T-helper 17 cell (primary cell): ENCODE data around the gene PAIP2B. TPM values are rescaled to one million over a fixed set of nuclear protein-coding genes. Genes with fewer than 3 reads are reported as not detected.

Experiments used
- ATAC-seq: fragments of 150-1000 bp; cut with Tn5 transposase; 2 replicates; pipeline ENCODE4 v1.10.0; 2021; ENCODE audit warnings: mild to moderate bottlenecking, moderate library complexity
- DNase-seq, 3 donors: peaks; one replicate each; pipeline versions ENCODE4 v3.0.0 to v3.0.0-alpha.2; 2020 to 2021
- H3K9me3 ChIP-seq: one replicate; pipeline ENCODE4 v1.7.0; 2013; ENCODE audit warnings: low read length, mild to moderate bottlenecking; ENCODE audit not compliant: control insufficient read depth, poor library complexity, severe bottlenecking
- H3K27ac Mint-ChIP-seq: one replicate; pipeline ENCODE4 v1.8.0; 2022; ENCODE audit warnings: mild to moderate bottlenecking, moderate library complexity, mixed read lengths
- H3K27me3 Mint-ChIP-seq: one replicate; pipeline ENCODE4 v1.8.0; 2022; ENCODE audit warnings: mixed read lengths
- H3K36me3 Mint-ChIP-seq: one replicate; pipeline ENCODE4 v1.8.0; 2022; ENCODE audit warnings: low read depth, mixed read lengths
- H3K4me1 Mint-ChIP-seq: one replicate; pipeline ENCODE4 v1.8.0; 2022; ENCODE audit warnings: mild to moderate bottlenecking, mixed read lengths
- H3K4me3 Mint-ChIP-seq: one replicate; pipeline ENCODE4 v1.8.0; 2022; ENCODE audit warnings: mild to moderate bottlenecking, moderate library complexity, mixed read lengths
- total RNA-seq, 4 donors: library from RNA in 2 of 4; stranded (reverse) in 2 of 4; gene quantifications; one replicate each; pipeline ENCODE4 v1.2.3 and lab custom pipeline; 2022 to 2026

Gene PAIP2B
- total RNA-seq, 2 donors from 2014 or later: 2.4 to 2.9 TPM

DNA sequence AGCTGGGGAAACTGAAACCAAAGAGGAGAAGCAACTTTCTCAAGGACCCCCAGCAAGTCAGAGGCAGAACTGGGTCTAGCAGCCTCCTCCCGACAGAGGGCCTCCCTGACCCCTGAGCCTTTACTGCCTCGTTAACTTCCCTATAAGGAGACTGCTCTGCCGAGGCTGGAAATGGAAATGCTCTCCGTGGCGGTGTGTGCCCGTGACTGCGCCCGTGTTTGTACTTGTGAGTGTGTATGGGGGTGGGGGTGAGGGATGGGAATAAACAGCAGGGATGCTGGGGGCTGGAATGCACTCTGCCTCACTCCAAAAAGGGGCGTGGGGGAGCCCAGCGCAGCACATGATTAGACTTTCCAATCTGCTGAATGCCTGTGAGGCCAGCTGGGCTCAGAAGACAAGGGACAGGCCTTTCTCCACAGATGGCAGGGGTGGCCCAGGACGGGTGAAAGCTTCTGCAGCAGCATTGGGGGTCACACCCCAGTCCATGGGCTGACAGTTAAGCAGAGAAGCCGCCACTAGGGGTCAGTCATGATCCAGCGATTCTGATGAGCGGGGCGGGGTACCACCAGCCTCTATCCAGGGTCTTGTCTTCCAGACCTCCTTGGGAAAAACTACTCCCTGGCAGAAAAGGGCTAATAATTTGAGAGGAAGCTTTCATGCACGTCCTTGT is 69.6 kb downstream of the PAIP2B start:
- H3K27ac Mint-ChIP-seq: no peak overlapping the region
- peaks cover 10% of the 10 kb centered on the region for H3K4me1 Mint-ChIP-seq
- no peaks in the 10 kb centered on the region for H3K9me3 ChIP-seq
- ATAC-seq (peak; percentile 71), DNase-seq (peak; percentile 19 to 44 (median 26))
- H3K4me3 Mint-ChIP-seq: peak overlapping the region; percentile 67
- H3K36me3 Mint-ChIP-seq: no peaks in the 10 kb centered on the region
- peaks cover 34% of the 10 kb centered on the region for H3K27me3 Mint-ChIP-seq

DNA sequence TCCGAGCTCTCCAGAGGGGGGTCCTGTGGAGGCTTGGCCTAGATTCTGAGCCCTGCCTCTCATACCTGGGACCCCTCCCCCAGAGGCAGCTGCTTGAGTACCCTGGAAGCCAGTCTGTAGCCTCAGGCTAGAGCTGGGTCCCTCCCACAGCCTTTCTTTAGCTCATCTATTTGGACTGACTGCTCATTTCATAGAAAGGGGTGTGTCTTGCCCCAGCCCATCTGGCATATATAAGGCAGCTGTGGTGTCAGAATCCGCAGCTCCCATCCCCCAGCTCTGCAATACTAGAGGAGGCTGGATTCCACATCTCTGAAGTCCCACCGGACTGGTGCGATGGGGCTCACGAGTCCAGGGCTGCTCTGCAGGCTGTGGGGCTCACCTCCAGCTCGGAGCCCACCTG is 70.3 kb downstream of the PAIP2B start:
- no peaks in the 10 kb centered on the region for H3K9me3 ChIP-seq
- Mint-ChIP-seq H3K4me3 (no peak overlapping the region), H3K27me3 (peaks cover 30% of the 10 kb centered on the region), H3K4me1 (peaks cover 13% of the 10 kb centered on the region), H3K27ac (no peak overlapping the region), H3K36me3 (no peaks in the 10 kb centered on the region)
- DNase-seq (no peak), ATAC-seq (no peak)

DNA sequence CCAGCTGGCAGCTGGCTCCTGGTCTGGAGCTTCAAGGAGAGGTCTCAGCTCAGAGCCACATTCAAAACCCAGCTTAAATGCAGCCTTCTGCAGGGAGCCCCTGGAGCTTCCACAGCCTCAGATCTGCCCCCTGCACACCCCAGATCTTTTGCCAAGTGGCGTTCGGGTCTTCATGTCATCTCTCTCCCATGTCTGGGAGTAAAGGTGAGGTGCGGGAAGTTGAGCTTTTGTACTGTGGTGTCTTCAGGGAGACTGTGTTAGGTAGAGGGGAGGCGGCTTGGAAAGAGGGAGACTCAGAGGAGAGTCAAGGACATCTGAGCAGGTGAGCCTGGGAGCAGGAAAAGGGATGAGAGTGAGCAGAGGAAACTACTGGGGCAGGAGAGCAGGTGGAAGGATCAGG is 71.1 kb downstream of the PAIP2B start:
- Mint-ChIP-seq H3K36me3 (no peaks in the 10 kb centered on the region), H3K4me1 (peaks cover 13% of the 10 kb centered on the region), H3K4me3 (no peak overlapping the region), H3K27me3 (peaks cover 30% of the 10 kb centered on the region), H3K27ac (no peak overlapping the region)
- no peaks in the 10 kb centered on the region for H3K9me3 ChIP-seq
- DNase-seq: no peak
- ATAC-seq: no peak

DNA sequence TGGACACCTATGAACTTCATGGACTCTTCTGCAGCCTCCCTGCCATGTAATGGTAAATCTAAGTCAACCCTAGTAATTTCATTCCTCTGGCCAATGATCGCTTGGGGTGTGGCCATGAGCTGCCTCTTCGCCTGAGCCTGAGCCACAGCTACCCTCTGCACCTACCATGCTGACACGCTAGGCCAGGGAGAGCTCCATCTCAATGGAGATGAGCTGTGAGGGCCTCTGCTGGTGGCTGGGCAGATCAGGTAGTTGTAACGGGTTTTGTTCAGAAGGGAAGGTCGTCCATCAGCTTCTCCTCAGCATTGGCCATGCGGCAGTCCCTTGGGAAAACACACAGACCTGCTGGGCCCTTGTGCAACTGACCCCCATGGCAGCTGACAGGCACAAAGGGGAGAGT is 72.1 kb downstream of the PAIP2B start:
- ATAC-seq (peak; percentile 53), DNase-seq (no peak)
- Mint-ChIP-seq H3K27me3 (peaks cover 30% of the 10 kb centered on the region), H3K4me3 (no peak overlapping the region), H3K4me1 (peaks cover 13% of the 10 kb centered on the region), H3K36me3 (peaks cover 4% of the 10 kb centered on the region), H3K27ac (no peak overlapping the region)
- H3K9me3 ChIP-seq: no peaks in the 10 kb centered on the region

DNA sequence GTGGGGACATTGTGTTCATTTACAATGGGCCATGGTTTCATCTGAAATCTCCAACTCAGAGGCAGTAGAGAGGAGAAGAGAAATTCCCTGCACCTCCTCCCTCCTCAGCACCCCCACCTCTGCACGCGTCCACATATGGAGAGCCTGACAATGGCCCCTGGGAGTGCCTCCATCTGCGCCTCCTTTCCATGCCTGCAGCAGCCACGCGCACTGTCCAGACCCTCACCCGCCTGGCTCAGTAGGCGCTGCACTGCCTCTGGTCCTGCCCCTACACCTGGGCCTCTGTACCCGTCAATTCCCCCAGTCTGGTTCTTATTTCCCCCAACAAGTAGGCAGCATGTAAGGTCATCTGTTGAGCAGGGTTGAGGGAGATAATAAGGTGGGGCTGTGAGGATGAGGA is 72.6 kb downstream of the PAIP2B start:
- Mint-ChIP-seq H3K4me1 (peaks cover 11% of the 10 kb centered on the region), H3K27me3 (peaks cover 30% of the 10 kb centered on the region), H3K36me3 (peaks cover 4% of the 10 kb centered on the region), H3K27ac (no peak overlapping the region), H3K4me3 (no peak overlapping the region)
- no peaks in the 10 kb centered on the region for H3K9me3 ChIP-seq
- no peak for DNase-seq
- no peak for ATAC-seq

DNA sequence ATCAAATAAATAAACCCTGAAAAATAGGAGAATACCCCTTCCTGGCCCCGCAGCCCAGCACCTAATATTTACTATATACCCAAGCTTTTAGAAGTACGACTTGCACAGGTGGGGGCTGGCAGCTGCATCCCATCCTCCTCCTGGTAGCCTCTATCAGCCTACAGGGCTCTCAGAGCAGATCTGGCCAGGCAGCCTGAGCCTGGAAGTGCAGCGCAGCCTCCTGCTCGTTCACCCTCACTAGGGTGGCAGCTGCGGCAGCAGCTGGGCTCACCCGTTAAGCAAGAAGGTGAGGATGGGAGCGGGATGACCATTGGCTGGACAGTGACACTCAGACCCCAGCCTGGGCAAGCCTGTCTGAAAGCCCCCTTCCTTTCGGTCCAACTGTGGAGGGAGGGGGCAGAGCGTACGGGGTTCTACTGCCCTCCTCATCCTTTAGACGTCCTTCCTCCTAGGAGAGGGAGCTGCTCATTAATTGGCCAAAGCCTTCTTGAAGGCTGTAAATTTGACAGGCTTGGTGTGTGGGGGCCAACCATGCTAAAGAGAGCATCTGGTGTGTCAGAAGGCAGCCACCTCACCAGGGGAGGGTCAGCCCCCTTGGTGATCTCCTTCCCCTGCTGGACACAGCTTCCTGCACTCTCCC is 73.2 kb downstream of the PAIP2B start:
- no peak for ATAC-seq
- no peak for DNase-seq
- H3K27ac Mint-ChIP-seq: no peak overlapping the region
- H3K27me3 Mint-ChIP-seq: peaks cover 30% of the 10 kb centered on the region
- H3K36me3 Mint-ChIP-seq: peaks cover 4% of the 10 kb centered on the region
- no peaks in the 10 kb centered on the region for H3K9me3 ChIP-seq
- no peak overlapping the region for H3K4me3 Mint-ChIP-seq
- peaks cover 11% of the 10 kb centered on the region for H3K4me1 Mint-ChIP-seq

DNA sequence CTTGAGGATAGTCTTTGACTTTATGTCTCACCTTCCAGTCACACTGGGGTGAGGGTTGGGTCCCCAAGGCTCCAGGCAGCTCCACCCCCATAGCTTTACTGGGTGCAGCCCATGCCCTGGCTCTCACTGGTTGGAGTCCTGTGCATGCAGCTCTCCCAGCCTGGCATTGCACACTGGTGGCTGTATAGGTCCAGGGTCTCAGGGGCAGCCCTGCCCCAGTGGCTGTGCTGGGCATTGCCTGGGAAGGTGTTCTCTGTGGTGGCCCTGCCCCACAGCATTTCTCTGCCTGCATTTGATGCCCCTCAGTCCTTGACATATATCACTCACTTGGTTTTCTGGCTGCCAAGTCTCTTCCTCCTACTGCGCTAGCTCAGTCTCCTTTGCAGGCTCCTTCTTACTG is 75.3 kb downstream of the PAIP2B start:
- Mint-ChIP-seq H3K27me3 (peaks cover 18% of the 10 kb centered on the region), H3K36me3 (peaks cover 6% of the 10 kb centered on the region), H3K4me3 (no peak overlapping the region), H3K27ac (no peak overlapping the region), H3K4me1 (peaks cover 6% of the 10 kb centered on the region)
- DNase-seq (no peak), ATAC-seq (peak; percentile 21)
- H3K9me3 ChIP-seq: no peaks in the 10 kb centered on the region

DNA sequence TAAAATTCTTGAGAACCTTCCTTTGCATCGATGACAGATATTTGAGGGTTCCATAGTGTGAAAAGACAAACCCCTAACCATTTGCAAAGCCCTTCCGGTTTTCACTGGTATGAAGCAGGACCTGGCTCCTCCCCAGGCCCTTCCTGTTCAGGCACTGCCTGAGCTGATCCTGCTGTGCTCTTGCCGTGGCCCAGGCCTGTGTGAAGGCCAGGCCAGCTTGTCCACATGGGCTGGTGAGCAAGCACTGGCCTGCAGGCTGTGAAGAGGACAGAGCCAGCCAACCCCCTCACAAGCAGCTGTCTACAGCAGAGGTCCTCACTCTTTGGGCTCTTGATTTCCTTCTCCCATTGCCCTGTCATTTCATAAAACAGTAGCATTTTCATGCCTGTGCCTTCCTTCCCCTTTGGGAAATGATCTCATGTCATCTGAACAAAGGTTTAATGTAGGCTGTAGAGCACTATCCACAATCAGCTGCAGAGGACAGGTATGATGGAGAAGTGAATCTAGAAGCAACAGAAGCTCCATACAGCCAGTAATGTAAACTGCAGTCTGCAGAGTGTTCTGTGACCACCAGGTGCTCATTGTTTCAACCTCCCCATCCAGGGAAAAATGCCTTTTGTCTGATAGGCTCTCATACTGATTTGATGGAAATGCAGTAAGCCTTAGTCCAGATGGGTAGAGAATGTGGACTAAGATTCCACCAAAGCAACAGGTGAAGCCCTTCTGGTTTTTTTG is 76.7 kb downstream of the PAIP2B start:
- H3K36me3 Mint-ChIP-seq: peaks cover 11% of the 10 kb centered on the region
- H3K9me3 ChIP-seq: no peaks in the 10 kb centered on the region
- ATAC-seq (no peak), DNase-seq (no peak)
- peaks cover 8% of the 10 kb centered on the region for H3K27me3 Mint-ChIP-seq
- no peak overlapping the region for H3K4me3 Mint-ChIP-seq
- H3K27ac Mint-ChIP-seq: no peak overlapping the region
- peaks cover 9% of the 10 kb centered on the region for H3K4me1 Mint-ChIP-seq

DNA sequence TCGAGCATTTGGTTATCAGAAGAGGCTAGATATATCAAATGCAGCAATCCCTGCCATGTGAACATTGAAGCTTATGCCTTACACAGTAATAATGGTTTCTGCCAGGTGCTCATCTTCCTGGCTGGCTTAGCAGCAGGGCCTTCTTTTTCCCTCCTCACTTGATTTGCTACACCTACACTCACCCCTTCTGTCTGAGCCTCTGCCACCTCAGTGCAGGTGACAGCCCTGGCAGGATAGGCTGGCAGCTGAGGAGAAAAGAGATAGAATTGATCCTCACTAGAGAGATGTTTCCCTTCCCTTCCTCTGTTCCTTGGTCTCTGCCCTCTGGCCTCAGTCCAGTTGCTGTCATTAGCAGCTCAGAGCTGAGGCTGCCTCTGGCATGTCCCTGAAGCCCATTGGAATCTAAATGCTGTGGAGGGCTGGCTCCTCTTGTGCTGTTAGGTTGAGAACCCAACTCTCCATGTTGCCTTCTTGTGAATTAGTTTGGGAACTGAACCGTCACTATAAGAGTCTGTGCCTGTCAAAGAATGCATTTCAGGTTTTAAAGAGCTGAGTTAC is 78.3 kb downstream of the PAIP2B start:
- ATAC-seq (no peak), DNase-seq (no peak)
- Mint-ChIP-seq H3K36me3 (peaks cover 17% of the 10 kb centered on the region), H3K27me3 (no peaks in the 10 kb centered on the region), H3K4me3 (no peak overlapping the region), H3K4me1 (peaks cover 12% of the 10 kb centered on the region), H3K27ac (no peak overlapping the region)
- no peaks in the 10 kb centered on the region for H3K9me3 ChIP-seq

DNA sequence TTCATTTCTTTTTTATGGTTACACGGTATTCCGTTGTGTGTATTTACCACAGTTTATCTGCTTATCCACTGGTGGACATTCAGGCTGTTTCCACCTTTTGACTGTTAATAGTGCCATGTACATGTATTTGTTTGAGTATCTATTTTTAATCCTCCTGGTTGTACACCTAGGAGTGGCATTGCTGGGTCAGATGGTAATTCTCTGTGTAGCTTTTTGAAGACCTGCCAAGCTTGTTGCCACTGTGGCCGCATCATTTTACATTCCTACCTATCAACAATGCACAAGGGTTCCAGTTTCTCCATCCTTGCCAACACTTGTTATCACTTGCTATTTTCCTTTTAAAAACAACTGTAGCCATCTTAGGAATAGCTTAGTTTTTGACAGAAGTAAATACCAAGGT is 83.1 kb downstream of the PAIP2B start:
- peaks cover 16% of the 10 kb centered on the region for H3K36me3 Mint-ChIP-seq
- no peak overlapping the region for H3K4me3 Mint-ChIP-seq

DNA sequence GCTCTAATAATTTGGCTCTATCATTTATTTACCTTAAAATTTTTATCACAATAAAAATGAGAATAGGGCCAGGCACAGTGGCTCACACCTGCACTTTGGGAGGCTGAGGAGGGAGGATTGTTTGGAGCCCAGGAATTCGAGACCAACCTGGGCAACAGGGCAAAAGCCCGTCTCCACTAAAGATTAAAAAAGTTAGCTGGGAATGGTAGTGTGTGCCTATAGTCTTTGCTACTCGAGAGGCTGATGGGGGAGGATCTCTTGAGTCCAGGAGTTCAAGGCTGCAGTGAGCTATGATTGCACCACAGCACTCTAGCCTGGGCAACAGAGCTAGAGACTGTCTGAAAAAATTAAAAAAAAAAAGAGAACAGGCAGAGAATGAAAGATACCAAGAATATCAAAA is 90.7 kb downstream of the PAIP2B start:
- no peaks in the 10 kb centered on the region for H3K27me3 Mint-ChIP-seq
- no peaks in the 10 kb centered on the region for H3K4me1 Mint-ChIP-seq
- ATAC-seq (no peak), DNase-seq (no peak)
- H3K27ac Mint-ChIP-seq: no peak overlapping the region
- H3K4me3 Mint-ChIP-seq: no peak overlapping the region
- H3K36me3 Mint-ChIP-seq: peaks cover 4% of the 10 kb centered on the region
- H3K9me3 ChIP-seq: no peaks in the 10 kb centered on the region

More for the DNA sequence above, 83.1 kb downstream of the PAIP2B start:
- ATAC-seq: no peak
- peaks cover 9% of the 10 kb centered on the region for H3K4me1 Mint-ChIP-seq
- no peaks in the 10 kb centered on the region for H3K27me3 Mint-ChIP-seq
- H3K9me3 ChIP-seq: no peaks in the 10 kb centered on the region
- peak overlapping the region; percentile 29 for H3K27ac Mint-ChIP-seq
- DNase-seq: no peak

DNA sequence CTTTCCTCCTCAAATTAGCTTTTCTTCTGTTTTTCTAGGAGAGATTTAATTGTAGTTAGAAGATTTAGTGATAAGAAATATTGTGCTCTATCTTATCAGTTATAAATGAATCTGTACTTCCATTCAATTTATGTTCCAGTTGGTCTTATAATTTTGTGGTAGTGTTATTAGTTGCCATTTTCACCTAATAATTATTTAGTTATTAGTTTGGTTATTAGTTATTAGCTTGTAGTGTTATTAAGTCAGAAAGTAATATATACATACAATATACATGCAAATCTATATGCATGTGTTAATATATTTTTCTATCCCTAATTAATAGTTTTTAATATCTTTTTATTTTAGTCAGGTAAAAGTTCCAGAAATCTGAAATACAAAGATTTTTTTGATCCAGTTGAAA is 93.3 kb downstream of the PAIP2B start:
- no peak overlapping the region for H3K27ac Mint-ChIP-seq
- no peak for DNase-seq
- no peak overlapping the region for H3K4me3 Mint-ChIP-seq
- H3K4me1 Mint-ChIP-seq: peaks cover 5% of the 10 kb centered on the region
- H3K27me3 Mint-ChIP-seq: no peaks in the 10 kb centered on the region
- H3K9me3 ChIP-seq: no peaks in the 10 kb centered on the region
- peaks cover 6% of the 10 kb centered on the region for H3K36me3 Mint-ChIP-seq
- ATAC-seq: no peak
